ENCODE data around the gene SLC6A19.
A peak's percentile ranks its signal among the peaks of the same experiment; 100 is the strongest.
"Not testable (repeated sequence)": the region's sequence is repeated elsewhere in the genome, so short reads cannot be mapped to it uniquely, and the experiment has no call there.

The SLC6A19 gene

GRCh38 chr5:1201327-1202025, at the start of gene SLC6A19:
SLC6A19 (plus strand) TSS chr5:1201595; CDS start chr5:1201651, 56 bp downstream.
- DNase-seq: no peak

GRCh38 chr5:1152156-1152555, 49.2 kb upstream of the SLC6A19 start:
- DNase-seq: peak; percentile 35 to 55

- no peak for DNase-seq
Measured at GRCh38 chr5:1152771-1153282, 48.6 kb upstream of the SLC6A19 start.

GRCh38 chr5:1153428-1153827, 48.0 kb upstream of the SLC6A19 start:
- DNase-seq: peak; percentile 15 to 35

- no peak for DNase-seq
Measured at GRCh38 chr5:1155191-1156032, 46.0 kb upstream of the SLC6A19 start.

GRCh38 chr5:1156033-1156753, 45.2 kb upstream of the SLC6A19 start:
- no peak for DNase-seq

- DNase-seq: no peak
Measured at GRCh38 chr5:1156754-1157460, 44.5 kb upstream of the SLC6A19 start.

GRCh38 chr5:1157461-1157986, 43.9 kb upstream of the SLC6A19 start:
- DNase-seq: not testable (repeated sequence)

- DNase-seq: no peak
Measured at GRCh38 chr5:1158647-1159340, 42.6 kb upstream of the SLC6A19 start.

GRCh38 chr5:1159341-1159675, 42.1 kb upstream of the SLC6A19 start:
- DNase-seq: no peak

- no peak for DNase-seq
Measured at GRCh38 chr5:1159774-1160406, 41.5 kb upstream of the SLC6A19 start.

GRCh38 chr5:1161108-1161832, 40.1 kb upstream of the SLC6A19 start:
- DNase-seq: no peak

- no peak for DNase-seq
Measured at GRCh38 chr5:1161833-1162229, 39.6 kb upstream of the SLC6A19 start.

GRCh38 chr5:1162276-1162675, 39.1 kb upstream of the SLC6A19 start:
- no peak for DNase-seq

- no peak for DNase-seq
Measured at GRCh38 chr5:1162751-1163150, 38.6 kb upstream of the SLC6A19 start.

GRCh38 chr5:1163366-1163765, 38.0 kb upstream of the SLC6A19 start:
- DNase-seq: no peak

GRCh38 chr5:1163879-1164278, 37.5 kb upstream of the SLC6A19 start:
- DNase-seq: no peak

- no peak for DNase-seq
Measured at GRCh38 chr5:1164696-1165630, 36.4 kb upstream of the SLC6A19 start.

- DNase-seq: no peak
Measured at GRCh38 chr5:1165864-1166263, 35.5 kb upstream of the SLC6A19 start.
